Measurements from ENCODE around the gene ST8SIA4.

GRCh38 chr5:100779669-100780375 is 123.3 kb downstream of the ST8SIA4 start:
- no peak for TF ChIP-seq CTCF (IDR thresholded peaks at IDR 0.05; ENCODE audit: low read depth, low read length, missing input control)
- no peak for TF ChIP-seq JUND (IDR thresholded peaks at IDR 0.05)
- TF ChIP-seq TAF1 (conservative IDR thresholded peaks at IDR 0.05): no peak
- TF ChIP-seq SP1 (IDR thresholded peaks at IDR 0.05): no peak
- no peak for TF ChIP-seq ATF3 (IDR thresholded peaks at IDR 0.05)
- TF ChIP-seq GABPA (IDR thresholded peaks at IDR 0.05 in 1 of 2, conservative IDR thresholded peaks at IDR 0.05 in 1 of 2): no peak

Data from liver (tissue), 3 donors.